NCI-H1694 (cell line): ENCODE results near the gene ANO6.
"Not testable (repeated sequence)": the region's sequence is repeated elsewhere in the genome, so short reads cannot be mapped to it uniquely, and the experiment has no call there.

Source experiments
- DNase-seq: peaks from one replicate; lab custom pipeline; 2025; lab: John Stamatoyannopoulos, UW

ANO6 gene

DNA sequence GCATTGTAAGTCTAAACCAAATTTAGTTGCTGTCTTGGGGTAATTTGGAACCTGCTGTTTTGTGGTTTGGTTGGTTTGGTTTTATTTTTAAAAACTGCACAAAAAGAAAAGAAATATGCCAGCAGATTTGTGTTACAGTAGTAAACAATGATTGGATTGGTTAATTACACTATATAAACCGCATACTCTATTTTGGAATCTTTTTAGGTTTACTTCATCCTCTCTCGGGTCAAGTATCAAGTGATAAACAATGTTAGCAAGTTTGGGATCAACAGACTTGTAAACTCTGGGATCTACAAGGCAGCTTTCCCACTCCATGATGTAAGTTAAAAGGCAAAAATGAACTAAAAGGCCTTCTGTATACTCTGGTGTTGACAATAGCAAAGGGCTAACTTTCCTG lies 132.4 kb downstream of the ANO6 start:
- DNase-seq, result no peak

DNA sequence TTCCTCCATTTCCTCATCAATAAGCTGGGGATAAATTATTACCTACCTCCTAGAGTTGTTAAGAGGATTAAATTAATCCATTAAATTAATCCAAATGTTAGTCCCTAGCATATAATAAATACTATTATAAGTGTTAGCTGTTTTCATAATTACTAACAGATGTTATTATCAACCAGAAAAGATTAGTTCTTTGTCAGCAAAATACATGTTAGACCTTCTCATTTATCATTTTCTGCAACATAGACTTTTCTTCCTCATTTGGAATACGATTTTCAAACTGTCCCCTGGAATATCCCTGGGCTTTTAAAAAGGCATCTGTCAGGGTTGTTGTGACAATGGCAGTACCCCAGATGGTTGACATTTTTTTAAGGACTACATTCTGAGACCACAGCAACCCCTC lies 133.1 kb downstream of the ANO6 start:
- no peak for DNase-seq

DNA sequence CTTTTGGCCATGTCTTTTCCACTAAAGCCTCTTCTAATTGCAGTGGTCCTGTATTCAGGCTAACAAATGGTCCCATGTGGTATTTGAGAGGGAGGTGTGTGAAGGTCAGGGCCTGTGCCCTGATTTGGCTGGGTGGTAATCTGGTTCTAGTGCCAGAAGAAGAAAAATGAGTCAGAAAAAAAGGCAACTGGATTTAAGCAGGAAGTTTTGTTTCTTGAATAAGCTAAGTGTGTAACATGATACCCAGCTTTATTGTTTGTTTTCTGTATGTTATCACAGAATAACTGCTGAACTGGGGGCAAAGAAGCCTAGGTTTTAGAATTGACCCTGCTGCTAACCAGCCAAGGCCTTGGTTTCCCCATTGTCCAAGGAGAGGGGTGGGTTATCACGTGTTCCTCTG lies 134.0 kb downstream of the ANO6 start:
- DNase-seq, result no peak

DNA sequence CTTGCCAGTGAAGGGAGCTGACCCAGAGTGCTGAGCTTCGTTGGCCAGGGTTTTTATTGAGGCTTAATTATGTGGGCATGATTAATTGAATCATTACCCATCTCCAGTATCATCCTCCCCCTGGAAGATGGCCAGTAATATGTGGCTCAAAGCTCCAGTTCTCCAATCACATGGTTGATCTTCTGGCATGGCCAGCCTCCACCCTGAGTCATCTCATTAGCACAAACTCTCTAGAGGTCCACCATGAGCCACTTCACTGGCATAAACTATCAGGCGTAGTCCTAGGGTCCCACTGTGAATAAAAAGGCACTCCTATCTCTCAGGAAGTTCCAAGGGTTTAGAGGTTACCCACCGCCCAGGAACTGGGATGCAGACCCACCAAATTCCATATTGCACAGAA lies 135.0 kb downstream of the ANO6 start:
- no peak for DNase-seq

DNA sequence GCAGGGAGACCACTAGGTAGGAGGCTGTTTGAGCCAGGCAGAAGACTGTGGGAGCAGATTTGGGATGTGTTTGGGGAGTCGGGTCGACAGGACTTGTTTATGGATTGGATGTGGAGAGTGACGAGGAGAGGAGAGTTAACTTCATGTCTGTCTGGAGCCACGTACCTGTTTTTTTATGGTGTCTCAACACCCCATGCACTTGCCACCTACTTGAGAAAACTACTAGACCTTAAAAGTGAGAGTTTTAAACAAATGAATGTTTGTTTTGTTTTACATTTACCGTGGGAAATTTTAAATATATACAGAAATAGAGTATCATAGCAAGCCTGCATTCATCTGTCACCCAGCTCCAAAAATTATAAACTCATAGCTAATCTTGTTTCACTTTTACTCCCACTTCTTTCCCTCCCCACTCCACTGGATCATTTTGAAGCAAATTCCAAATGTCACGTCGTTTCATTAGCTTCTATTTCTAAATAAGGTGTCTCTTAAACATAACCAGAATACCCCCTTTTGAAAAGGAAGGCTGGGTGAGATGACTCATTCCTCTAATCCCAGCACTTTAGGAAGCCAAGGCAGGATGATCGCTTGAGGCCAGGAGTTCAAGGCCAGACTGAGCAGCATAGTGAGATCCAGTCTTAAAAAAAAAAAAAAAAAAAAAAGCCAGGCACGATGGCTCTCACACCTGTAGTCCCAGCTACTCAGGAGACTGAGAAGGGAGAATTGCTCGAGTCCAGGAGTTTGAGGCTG lies 136.2 kb downstream of the ANO6 start:
- no peak for DNase-seq

DNA sequence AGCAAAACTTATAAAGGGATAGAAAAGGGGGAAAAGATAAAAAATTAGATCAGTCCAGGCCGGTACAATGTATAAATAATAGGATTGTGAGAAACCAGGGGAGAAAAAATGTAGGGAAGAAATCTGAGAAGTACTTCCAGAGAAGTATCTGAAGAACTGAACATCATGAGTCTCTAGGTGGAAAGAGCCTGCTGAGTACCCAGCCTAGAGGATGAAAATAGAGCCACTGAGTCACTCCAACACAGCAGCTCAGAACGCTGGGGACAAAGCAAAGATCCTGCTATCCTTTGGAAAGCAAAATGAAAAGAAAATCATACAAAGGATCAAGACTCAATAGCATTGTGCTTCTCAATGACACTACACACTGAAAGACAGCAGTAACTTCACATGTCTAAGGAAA lies 138.0 kb downstream of the ANO6 start:
- no peak for DNase-seq

DNA sequence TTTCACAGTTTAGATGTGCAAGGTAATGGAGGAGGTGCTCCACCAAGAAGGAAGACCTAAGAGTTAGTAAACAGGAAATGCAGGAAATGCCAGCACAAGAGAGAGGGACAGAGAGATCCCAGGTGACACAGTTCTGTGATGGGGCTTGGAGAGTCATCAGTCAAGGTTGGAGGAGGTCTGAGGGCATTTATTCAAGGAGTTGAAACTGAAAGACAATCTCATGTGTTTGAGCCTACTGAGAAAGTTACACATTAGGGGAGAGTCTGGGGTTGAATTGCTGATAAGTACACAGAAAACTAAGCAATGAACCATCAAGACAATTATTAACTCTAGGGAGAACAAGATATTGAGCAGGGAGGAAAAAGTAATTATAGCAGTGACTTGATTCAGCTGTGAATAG lies 138.5 kb downstream of the ANO6 start:
- no peak for DNase-seq

DNA sequence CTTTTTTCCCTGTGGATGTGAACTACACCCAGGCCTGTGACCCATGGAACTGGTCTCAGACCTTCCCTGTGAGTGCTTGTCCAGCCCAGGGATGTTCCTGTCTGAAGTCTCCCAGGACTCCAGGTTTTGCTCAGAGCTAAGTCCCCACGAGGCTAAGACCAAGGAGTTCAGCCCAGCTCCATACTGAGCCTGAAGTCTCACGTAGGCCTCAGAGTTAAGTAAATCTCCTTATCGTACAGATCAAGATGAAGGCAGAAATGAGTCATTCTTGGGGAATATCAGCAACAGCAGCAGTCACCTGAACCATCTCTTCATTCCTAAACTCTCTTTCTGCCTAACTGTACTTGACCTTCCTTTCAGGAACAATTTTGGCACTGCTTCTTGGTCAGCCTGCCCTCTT lies 139.8 kb downstream of the ANO6 start:
- DNase-seq, result no peak

DNA sequence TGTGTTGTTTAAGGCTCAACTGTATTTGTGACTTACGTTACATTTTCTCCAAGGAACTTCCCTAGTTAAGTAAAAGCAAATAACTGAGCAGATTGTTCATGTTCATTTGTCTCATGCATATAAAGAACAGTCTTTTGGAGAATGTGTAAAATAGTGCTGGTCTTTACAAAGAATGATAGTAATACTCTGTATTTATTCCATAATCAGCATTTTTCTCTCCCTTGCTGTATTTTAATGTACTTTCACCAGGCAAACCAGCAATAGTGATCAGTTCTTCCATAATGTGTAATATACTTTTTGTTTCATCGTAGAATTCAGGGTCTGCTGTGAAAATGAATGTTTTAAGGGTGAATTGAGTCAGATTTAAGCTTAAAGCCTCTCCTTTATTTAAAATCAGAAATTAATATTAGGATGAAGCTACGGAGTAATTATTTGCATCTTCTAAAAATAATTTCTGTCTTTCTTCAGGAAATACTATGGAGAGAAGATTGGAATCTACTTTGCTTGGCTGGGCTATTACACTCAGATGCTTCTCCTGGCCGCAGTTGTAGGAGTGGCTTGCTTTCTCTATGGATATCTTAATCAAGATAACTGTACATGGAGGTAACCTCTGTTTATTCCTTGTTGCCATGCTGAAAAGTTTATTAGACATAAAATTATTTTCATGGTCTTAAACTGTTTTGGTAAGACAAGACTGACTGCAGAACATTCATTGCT lies 141.1 kb downstream of the ANO6 start:
- no peak for DNase-seq

DNA sequence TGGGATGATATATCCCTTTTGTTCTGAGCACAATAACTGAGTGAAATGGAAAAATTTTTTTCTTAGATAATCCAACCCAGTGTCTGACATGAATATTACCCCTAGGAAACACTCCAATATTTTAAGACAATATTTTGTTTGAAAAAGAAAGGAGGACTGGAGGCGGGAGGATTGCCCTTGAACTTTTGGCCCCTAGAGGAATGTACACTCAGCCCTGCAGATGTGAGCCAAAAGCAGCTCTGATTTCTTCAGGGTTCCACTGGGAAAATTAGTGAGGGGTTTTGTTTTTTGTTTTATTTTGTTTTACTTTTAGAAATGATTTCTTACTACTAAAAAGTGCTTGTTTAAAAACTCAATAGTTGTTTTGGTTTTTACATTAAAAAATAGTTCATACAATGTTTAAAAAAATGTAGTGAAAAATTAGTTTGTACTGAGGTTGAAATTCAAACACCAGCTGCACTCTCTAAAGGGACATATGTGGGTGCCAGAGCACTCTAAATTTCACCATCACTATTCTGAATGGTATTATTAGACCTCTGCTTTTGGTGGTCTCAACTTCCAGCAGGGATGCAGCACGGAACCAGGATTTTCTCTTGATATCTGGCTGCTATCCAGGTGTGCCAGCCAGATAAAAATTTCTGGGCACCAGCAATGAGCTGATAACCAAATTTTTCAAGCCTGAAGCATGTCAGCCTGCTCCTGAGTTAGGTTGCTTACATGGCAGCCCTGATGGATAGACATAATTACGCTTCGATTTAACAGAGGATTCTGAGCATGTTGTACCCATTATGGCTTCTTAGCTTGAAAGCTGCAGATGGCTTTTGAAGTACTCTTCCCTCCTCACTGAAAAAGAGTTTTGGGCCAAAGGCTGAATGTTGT lies 141.9 kb downstream of the ANO6 start:
- DNase-seq, result no peak

DNA sequence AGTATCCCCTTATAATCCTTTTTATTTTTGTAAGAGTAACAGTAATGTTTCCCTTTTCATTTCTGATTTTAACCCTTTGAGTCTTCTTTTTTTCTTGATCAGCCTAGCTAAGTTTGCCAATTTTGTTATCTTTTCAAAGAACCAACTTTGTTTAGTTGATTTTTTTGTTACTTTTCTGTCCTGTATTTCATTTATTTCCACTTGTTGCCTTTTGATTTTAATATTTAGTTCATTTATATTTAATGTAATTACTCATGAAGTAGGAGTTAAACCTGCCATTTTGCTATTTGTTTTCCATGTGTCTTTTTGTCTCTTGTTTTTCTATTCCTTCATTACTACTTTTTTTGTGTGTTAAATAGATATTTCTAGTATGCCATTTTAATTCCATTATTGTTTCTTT lies 146.4 kb downstream of the ANO6 start:
- no peak for DNase-seq

DNA sequence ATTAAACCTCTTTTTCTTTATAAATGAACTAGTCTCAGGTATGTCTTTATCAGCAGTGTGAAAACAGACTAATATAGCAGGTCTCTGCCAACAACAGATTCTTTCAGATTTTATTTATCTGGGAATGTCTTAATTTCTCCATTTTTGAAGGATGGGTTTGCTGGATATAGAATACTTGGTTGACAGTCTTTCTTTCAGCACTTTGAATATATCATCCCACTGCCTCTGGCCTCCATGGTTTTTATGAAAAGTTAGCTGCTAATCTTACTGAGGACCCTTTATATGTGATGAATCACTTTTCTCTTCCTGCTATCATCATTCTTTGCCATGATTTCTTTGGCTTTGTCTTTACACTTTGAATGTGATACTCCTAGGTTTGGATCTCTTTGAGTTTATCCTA lies 148.0 kb downstream of the ANO6 start:
- no peak for DNase-seq

DNA sequence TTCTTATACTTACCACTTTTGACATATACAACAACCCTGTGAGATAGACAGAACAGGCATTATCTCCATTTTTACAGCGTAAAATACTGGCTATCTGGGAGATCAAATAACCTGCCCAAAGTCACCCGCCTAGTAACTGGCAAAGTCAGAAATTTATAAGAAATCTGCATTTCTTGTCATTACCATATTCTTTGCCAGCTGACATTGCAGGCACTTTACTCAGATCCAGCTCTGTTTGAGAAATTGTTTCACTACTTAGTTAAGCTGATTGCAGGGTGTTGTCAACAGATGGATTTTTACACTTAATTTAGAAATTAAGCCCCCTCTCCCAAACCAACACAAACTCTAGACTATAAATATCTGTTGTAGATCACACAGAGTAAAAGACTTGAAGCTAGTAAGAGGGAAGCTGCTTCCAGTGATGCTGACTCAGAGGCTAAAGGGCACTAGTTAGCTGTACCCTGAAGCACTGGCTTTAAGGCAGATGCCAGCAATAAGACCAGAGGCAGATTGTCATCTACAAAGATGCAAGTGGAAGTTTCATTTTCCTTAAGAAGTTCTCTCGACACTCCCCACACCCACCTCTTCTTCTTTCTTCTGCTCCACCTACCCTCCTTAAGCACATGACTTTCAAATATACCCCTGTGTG lies 153.1 kb downstream of the ANO6 start:
- DNase-seq, result no peak

DNA sequence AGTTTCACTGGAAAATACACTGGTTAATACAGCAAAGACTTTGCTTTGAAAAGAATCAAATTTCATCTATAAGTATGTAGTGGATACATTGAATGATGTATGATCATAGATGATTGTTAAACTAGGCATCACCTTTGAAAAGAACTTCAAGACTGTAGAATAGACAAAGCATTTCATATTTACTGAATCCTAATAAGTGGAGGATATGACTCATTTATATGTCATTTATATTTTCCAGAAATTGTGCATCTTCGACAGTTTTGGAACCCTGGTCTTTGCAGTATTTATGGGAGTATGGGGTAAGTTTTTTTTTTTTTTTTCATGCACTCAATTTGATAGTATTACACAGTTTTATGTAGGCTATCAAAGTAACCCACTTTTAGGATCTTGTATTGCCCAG lies 161.9 kb downstream of the ANO6 start:
- no peak for DNase-seq

DNA sequence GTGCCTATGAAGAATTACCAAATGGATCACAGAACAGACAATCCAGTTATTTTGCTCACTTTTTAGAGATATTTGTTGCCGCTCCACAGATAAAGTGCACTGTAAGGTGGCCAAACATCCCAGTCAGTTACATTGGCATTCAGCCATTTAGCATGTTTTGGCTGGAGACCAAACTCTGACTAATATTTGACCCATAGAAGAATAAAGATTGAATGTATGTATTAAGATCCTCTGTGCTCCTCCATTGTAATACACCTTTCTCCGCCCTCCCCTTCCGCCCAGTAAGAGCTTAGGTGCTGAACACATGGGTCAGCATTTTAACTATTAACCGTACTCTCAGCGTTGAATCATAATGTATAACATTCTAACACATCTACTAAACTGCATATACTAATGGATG lies 163.4 kb downstream of the ANO6 start:
- DNase-seq, result no peak

DNA sequence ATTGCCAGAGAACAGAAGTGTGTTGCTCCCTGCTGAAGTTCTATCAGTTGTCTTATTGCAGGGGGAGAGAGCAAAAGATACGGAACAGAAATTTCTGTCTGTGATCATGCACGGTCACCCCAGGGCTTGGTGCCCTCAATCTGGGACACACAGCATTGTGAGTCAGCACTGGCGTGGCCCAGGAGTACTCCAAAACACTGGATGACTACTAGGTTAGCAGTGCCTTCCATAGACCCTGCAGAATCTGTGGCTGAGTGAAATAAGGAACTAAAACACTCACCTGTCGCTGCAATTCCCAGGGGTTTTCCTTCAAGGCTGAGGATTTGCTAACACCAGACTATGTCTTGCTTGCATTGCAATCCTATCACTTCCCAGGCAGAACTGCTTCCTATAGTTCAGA lies 165.5 kb downstream of the ANO6 start:
- DNase-seq, result no peak

DNA sequence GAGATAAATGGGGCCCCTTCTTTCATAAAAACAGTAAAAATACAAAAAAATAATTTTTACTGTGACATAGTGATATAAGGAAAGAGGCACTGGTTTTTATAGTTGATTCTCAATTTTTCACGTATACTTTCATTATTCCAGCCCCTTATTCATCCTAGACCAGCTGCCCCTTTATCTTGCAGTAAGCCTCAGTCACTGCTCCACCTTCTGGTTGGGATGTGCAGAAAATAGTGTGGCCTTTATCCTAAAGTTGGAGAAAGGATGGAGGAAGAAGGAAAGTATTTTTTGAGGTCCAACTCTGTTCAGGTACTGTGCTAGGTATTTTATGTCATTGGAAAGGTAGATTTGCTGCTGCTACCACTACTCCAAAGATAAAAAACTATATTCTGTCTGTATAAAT lies 172.7 kb downstream of the ANO6 start:
- DNase-seq, result peak; percentile 10

DNA sequence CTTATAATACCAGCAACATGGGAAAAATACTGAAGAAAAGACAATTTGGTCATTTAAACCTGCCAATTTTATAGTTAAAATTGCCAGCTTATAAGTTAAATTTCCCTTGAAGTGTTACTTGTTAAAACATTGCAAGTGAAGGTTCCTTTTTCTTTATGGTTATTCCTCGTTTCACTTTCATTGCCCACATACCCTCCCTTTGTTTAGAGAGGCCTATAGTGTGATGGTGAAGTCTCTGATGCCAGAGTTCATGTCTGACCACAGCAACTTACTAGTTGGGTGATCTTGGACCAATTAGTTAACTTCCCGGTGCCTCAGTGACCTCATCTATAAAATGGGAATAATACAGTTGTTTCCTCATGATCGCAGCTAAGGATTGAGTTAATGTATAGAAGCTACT lies 173.5 kb downstream of the ANO6 start:
- DNase-seq, result no peak

DNA sequence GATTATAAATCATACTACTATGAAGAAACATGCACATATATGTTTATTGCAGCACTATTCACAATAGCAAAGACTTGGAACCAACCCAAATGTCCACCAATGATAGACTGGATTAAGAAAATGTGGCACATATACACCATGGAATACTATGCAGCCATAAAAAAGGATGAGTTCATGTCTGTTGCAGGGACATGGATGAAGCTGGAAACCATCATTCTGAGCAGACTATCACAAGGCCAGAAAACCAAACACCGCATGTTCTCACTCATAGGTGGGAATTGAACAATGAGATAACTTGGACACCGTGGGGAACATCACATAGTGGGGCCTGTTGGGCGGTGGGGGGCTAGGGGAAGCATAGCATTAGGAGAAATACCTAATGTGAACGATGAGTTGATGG lies 181.6 kb downstream of the ANO6 start:
- not testable (repeated sequence) for DNase-seq

DNA sequence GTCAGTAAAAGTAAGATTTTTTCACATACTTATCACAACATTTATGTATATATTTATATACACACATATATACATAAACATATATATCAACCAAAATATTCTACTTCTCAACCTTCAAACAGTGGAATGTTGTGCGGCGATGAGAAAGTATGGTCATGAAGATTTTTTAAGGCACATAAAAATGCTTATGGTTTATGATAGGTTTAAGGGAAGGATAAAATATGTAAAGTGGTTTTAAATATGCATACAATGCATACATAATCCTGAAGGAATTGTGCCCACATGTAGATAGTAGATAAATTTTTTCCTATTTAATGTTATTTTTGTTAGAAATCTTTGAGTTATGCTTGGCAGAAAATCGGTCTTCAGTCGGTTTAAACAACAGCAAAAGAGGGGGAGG lies 182.7 kb downstream of the ANO6 start:
- no peak for DNase-seq

DNA sequence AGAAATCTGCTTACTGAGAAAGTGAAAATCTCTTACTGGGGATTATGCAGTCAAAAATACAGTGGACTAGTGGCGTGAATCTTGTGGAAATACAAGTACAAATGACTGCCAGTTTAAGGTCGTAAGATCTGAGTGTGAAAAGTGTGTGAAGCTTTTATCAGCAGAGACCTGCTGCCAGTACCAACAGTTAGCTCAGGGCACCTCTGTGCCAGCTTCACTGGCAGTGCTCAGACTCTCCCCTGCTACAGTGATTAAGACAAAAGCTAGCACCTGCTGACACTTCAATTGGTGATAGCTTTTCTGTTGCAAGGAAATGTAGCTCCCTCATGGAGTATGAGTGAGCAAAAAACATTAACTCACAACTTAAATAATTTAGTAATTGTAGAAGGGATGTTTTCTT lies 185.1 kb downstream of the ANO6 start:
- no peak for DNase-seq

DNA sequence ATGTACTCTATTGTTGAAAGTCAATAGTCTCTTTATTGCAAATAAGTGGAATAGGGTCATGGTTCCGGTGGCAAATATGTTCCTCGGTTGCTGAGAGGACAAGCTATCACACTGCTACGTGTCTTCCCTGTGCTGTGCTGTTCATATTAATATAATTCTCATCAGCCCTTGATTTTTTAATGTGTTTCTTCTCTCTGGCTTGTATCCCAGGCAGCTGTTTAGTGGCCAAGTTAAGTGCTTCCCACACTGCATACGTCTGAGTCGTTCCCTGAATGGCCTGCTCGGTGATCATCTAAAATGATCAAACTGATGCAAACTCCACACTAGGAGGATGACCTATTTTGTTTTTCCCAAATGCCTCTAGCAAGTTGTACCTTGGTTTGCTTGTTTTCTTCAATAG lies 186.4 kb downstream of the ANO6 start:
- DNase-seq, result no peak
